GM12878 (cell line): ENCODE measurements around the gene DOCK7. TPM values are rescaled to one million over a fixed set of nuclear protein-coding genes. Genes with fewer than 3 reads are reported as not detected.

ENCODE experiments used
- ATAC-seq: fragments of 200-7000 bp; cut with Tn5 transposase; 3 replicates; pipeline ENCODE4 v1.9.1; 2020; ENCODE audit warnings: mild to moderate bottlenecking, moderate library complexity
- BruUV-seq: library from RNA; stranded (reverse); fragments of 400-500 nt; replicated peaks from 2 replicates; lab custom pipeline; 2021; lab: Mats Ljungman, UMichigan
- CTCF ChIA-PET: fragments of 300-600 bp; sonication (Branson Sonifier 250); formaldehyde crosslinking; extraction: SDS; loops from one replicate; lab custom pipeline; 2021; ENCODE audit warnings: inconsistent platforms; lab: Yijun Ruan, JAX
- POLR2A ChIA-PET: fragments of 350-600 bp; formaldehyde crosslinking; extraction: SDS; loops from one replicate; lab custom pipeline; 2021; ENCODE audit warnings: inconsistent platforms; lab: Charles Lee
- RAD21 ChIA-PET: fragments of 300-600 bp; sonication (Branson Sonifier 250); formaldehyde crosslinking; loops from one replicate; lab custom pipeline; 2023; ENCODE audit warnings: antibody characterized with exemption; ENCODE audit not compliant: unreplicated experiment; lab: Charles Lee
- SMC1A ChIA-PET: fragments of 300-600 bp; sonication (Branson Sonifier 250); formaldehyde crosslinking; loops from one replicate; lab custom pipeline; 2023; ENCODE audit not compliant: unreplicated experiment, uncharacterized antibody; lab: Charles Lee
- DNase-seq: peaks from one replicate; pipeline ENCODE4 v3.0.0-alpha.2; 2011; ENCODE audit warnings: low read depth, low spot score
- FAIRE-seq: peaks from 3 replicates; lab custom pipeline; 2011; peaks lifted over from hg19 to GRCh38; lab: Jason Lieb, UNC
- H2AFZ ChIP-seq: 2 replicates; pipeline ENCODE4 v1.6.0; 2011; ENCODE audit warnings: low read depth, low read length, control low read depth; ENCODE audit not compliant: control insufficient read depth
- H3K27ac ChIP-seq: 2 replicates; pipeline ENCODE4 v1.5.1; 2011; ENCODE audit warnings: control low read depth; ENCODE audit not compliant: control insufficient read depth, insufficient read depth
- H3K27me3 ChIP-seq, 2 experiments: replicated peaks in 1 of 2; 2 replicates each; pipeline versions ENCODE4 v1.6.0 to v1.6.1; 2011; ENCODE audit warnings: low read length in 1 of 2; ENCODE audit not compliant: control insufficient read depth in 2 of 2, insufficient read depth in 2 of 2
- H3K36me3 ChIP-seq, 2 experiments: 2 replicates each; pipeline ENCODE4 v1.5.1; 2011; ENCODE audit warnings: low read length in 1 of 2; ENCODE audit not compliant: control insufficient read depth in 2 of 2, insufficient read depth in 2 of 2
- H3K4me1 ChIP-seq: 2 replicates; pipeline ENCODE4 v1.6.1; 2011; ENCODE audit warnings: mild to moderate bottlenecking, low read length, moderate library complexity, mixed read lengths; ENCODE audit not compliant: control insufficient read depth, insufficient read depth
- H3K4me2 ChIP-seq: 2 replicates; pipeline ENCODE4 v1.6.0; 2011; ENCODE audit warnings: control low read depth; ENCODE audit not compliant: control insufficient read depth, insufficient read depth
- H3K4me3 ChIP-seq: fragments of 200-600 bp; sonication (generic); 2 replicates; pipeline ENCODE4 v1.5.1; 2016
- H3K79me2 ChIP-seq: 2 replicates; pipeline ENCODE4 v1.6.0; 2011; ENCODE audit warnings: low read length; ENCODE audit not compliant: control insufficient read depth, insufficient read depth
- H3K9ac ChIP-seq: 2 replicates; pipeline ENCODE4 v1.8.0; 2011; ENCODE audit warnings: low read length, control low read depth, mixed read lengths; ENCODE audit not compliant: control insufficient read depth, insufficient read depth
- H3K9me3 ChIP-seq: replicated peaks from 3 replicates; pipeline ENCODE4 v1.5.1; 2011; ENCODE audit warnings: mild to moderate bottlenecking, low read length; ENCODE audit not compliant: control insufficient read depth, insufficient read depth
- H4K20me1 ChIP-seq: 2 replicates; pipeline ENCODE4 v1.6.0; 2011; ENCODE audit not compliant: control insufficient read depth, insufficient read depth
- BHLHE40 ChIP-seq, 2 experiments: fragments of 450-650 bp in 1 of 2; IDR thresholded peaks; 2 replicates each; pipeline ENCODE4 v1.6.1; 2011 to 2017; ENCODE audit warnings: low read depth in 2 of 2, borderline replicate concordance in 1 of 2, improper control_type of control experiment in 1 of 2, low read length in 1 of 2, mild to moderate bottlenecking in 1 of 2
- BRCA1 ChIP-seq: IDR thresholded peaks from 2 replicates; pipeline ENCODE4 v1.6.1; 2011; ENCODE audit warnings: low read depth, low read length, improper control_type of control experiment
- CHD1 ChIP-seq: IDR thresholded peaks from 2 replicates; pipeline ENCODE4 v1.6.1; 2012; ENCODE audit warnings: low read depth, low read length, improper control_type of control experiment
- CHD4 ChIP-seq: fragments of 200-600 bp; sonication (generic); IDR thresholded peaks from 2 replicates; pipeline ENCODE4 v1.6.1; 2016; ENCODE audit warnings: mild to moderate bottlenecking
- CREB1 ChIP-seq: IDR thresholded peaks from 2 replicates; pipeline ENCODE4 v1.6.1; 2012; ENCODE audit warnings: low read depth, mild to moderate bottlenecking, inconsistent platforms
- CTCF ChIP-seq, 3 experiments: IDR thresholded peaks in 2 of 3; conservative IDR thresholded peaks in 1 of 3; 2 replicates each; pipeline ENCODE4 v1.5.1; 2011; ENCODE audit warnings: low read depth in 3 of 3, low read length in 3 of 3, mild to moderate bottlenecking in 3 of 3, control low read depth in 2 of 3, moderate library complexity in 2 of 3, inconsistent platforms in 1 of 3, mixed read lengths in 1 of 3; ENCODE audit not compliant: control insufficient read depth in 2 of 3, insufficient read depth in 1 of 3; ENCODE audit errors: extremely low read depth in 1 of 3
- ESRRA ChIP-seq: IDR thresholded peaks from 2 replicates; pipeline ENCODE4 v1.6.1; 2012; ENCODE audit warnings: mild to moderate bottlenecking, low read length, improper control_type of control experiment
- JUNB ChIP-seq: IDR thresholded peaks from 2 replicates; pipeline ENCODE4 v1.6.1; 2016; ENCODE audit warnings: antibody characterized with exemption, mild to moderate bottlenecking
- JUND ChIP-seq: IDR thresholded peaks from 2 replicates; pipeline ENCODE4 v1.6.1; 2012; ENCODE audit warnings: low read depth, mild to moderate bottlenecking, low read length, improper control_type of control experiment, moderate library complexity
- NR2F1 ChIP-seq: fragments of 450-650 bp; conservative IDR thresholded peaks from 2 replicates; pipeline ENCODE4 v1.6.1; 2017; ENCODE audit warnings: mild to moderate bottlenecking
- SRF ChIP-seq, 2 experiments: IDR thresholded peaks; 2 replicates each; pipeline ENCODE4 v1.6.1; 2011; ENCODE audit warnings: low read depth in 2 of 2, low read length in 2 of 2, mild to moderate bottlenecking in 1 of 2, moderate library complexity in 1 of 2
- YBX1 ChIP-seq: fragments of 450-650 bp; IDR thresholded peaks from 2 replicates; pipeline ENCODE4 v1.6.1; 2016; ENCODE audit warnings: antibody characterized with exemption
- ZNF207 ChIP-seq: fragments of 450-650 bp; IDR thresholded peaks from 2 replicates; pipeline ENCODE4 v1.6.1; 2014; ENCODE audit warnings: antibody characterized with exemption, mild to moderate bottlenecking, borderline replicate concordance
- ZZZ3 ChIP-seq: IDR thresholded peaks from 2 replicates; pipeline ENCODE4 v1.6.1; 2011; ENCODE audit warnings: low read depth; ENCODE audit not compliant: control insufficient read depth, insufficient read length
- WGBS: methylation state at CpG from one replicate; pipeline ENCODE4 v1.1.6; 2016; ENCODE audit warnings: low lambda C conversion rate; ENCODE audit not compliant: insufficient replicate concordance, insufficient coverage; ENCODE audit errors: missing lambda C conversion rate; 5-methylcytosine and 5-hydroxymethylcytosine counted together
- in situ Hi-C: fragments of 300-500 bp; cut with MboI; formaldehyde crosslinking; loops from 9 replicates; pipeline ENCODE4 v1.14.3; 2018; ENCODE audit warnings: mixed read lengths
- intact Hi-C: fragments of 100-400 bp; cut with micrococcal nuclease; formaldehyde crosslinking; loops from one replicate; pipeline ENCODE4 v1.14.2; 2022; ENCODE audit not compliant: unreplicated experiment
- polyA plus RNA-seq, 11 experiments: library from polyadenylated mRNA; depleted of rRNA in 4 of 11; unstranded in 6 of 11; stranded (reverse) in 5 of 11; fragments of >200 nt; fragmentation: Nextera tagmentation in 4 of 11; fragmentation: Illumina TruSeq in 1 of 11; extraction: Ambion mirVana in 4 of 11; extraction: Trizol in 1 of 11; gene quantifications; 1 replicate in 1 of 11; 2 replicates in 10 of 11; pipeline versions ENCODE4 v1.2.1 to v1.2.3, GENCODE V29; 2011 to 2016; ENCODE audit warnings: inconsistent platforms in 2 of 11, missing spikeins in 2 of 11, low read depth in 1 of 11
- total RNA-seq, 4 experiments: library from RNA; depleted of rRNA in 3 of 4; stranded (reverse); fragments of >200 nt in 3 of 4; fragmentation: Illumina TruSeq in 1 of 4; extraction: Trizol in 1 of 4; gene quantifications; 2 replicates each; pipeline versions ENCODE4 v1.2.1 to v1.2.3, GENCODE V29; 2013 to 2021

DOCK7 gene
- total and polyA plus RNA-seq, 10 of the 15 experiments (the other 5 are each of a cell fraction or from before 2014, with no cell fraction given): 4.8 to 34.6 (median 26.9) TPM

- H3K4me2 ChIP-seq: no peak overlapping the region
- DNase-seq (no peak), FAIRE-seq (no peak), ATAC-seq (no peak)
- in situ Hi-C loops (no loop called here), intact Hi-C loops (no loop called here)
- H3K9me3 ChIP-seq: no peaks in the 10 kb centered on the region
- TF ChIP-seq JUNB (no peak), ZZZ3 (no peak), CREB1 (no peak), ZNF207 (no peak), CHD4 (no peak), JUND (no peak), YBX1 (no peak), SRF (IDR thresholded peaks at IDR 0.05; ENCODE audit: low read depth in 2 of 2, low read length in 2 of 2) (no peak), BHLHE40 (IDR thresholded peaks at IDR 0.05; ENCODE audit: borderline replicate concordance in 1 of 2, low read depth in 2 of 2, low read length in 1 of 2) (no peak), BRCA1 (no peak), NR2F1 (no peak), ESRRA (no peak), CTCF (IDR thresholded peaks at IDR 0.05 in 2 of 3, conservative IDR thresholded peaks at IDR 0.05 in 1 of 3; ENCODE audit: control insufficient read depth in 2 of 3, extremely low read depth in 1 of 3, insufficient read depth in 1 of 3, low read depth in 3 of 3, low read length in 3 of 3) (no peak), CHD1 (no peak)
- H3K36me3 ChIP-seq: no peaks in the 10 kb centered on the region
- ChIA-PET POLR2A (no interaction called here), RAD21 (no interaction called here), SMC1A (no interaction called here), CTCF (no interaction called here)
- no peaks in the 10 kb centered on the region for H3K27me3 ChIP-seq
- H3K9ac ChIP-seq: no peak overlapping the region
- BruUV-seq: no TSS peak
- 23% methylated on average over 2 of the region's 2 CpGs for WGBS
- no peaks in the 10 kb centered on the region for H3K4me1 ChIP-seq
- no peak overlapping the region for H3K4me3 ChIP-seq
- H2AFZ ChIP-seq: no peak overlapping the region
- no peak overlapping the region for H3K27ac ChIP-seq
- no peaks in the 10 kb centered on the region for H4K20me1 ChIP-seq
- no peaks in the 10 kb centered on the region for H3K79me2 ChIP-seq
Observed at GRCh38 chr1:62593825-62594394, 94.3 kb downstream of the DOCK7 start.
